HepG2 (cell line): Measurements from ENCODE around the gene ARL3. TPM values are rescaled to one million over a fixed set of nuclear protein-coding genes. Genes with fewer than 3 reads are reported as not detected.
A peak's percentile ranks its signal among the peaks of the same experiment; 100 is the strongest.

ENCODE experiments used
- MAFG ChIP-seq: sonication (generic); formaldehyde crosslinking; IDR thresholded peaks from 2 replicates; pipeline ENCODE4 v1.5.1; 2020; ENCODE audit warnings: mild to moderate bottlenecking, missing genetic modification reagents
- NR2F6 ChIP-seq, 2 experiments: IDR thresholded peaks; 2 replicates each; pipeline ENCODE4 v1.6.1; 2016; ENCODE audit warnings: antibody characterized with exemption in 1 of 2, mild to moderate bottlenecking in 1 of 2
- PITX1 ChIP-seq: sonication (generic); formaldehyde crosslinking; IDR thresholded peaks from 2 replicates; pipeline ENCODE4 v1.5.1; 2020; ENCODE audit warnings: mild to moderate bottlenecking, missing genetic modification reagents
- PPARG ChIP-seq: conservative IDR thresholded peaks from 2 replicates; pipeline ENCODE4 v1.6.1; 2016; ENCODE audit warnings: missing biosample characterization, missing genetic modification reagents
- RFXAP ChIP-seq: sonication (generic); formaldehyde crosslinking; IDR thresholded peaks from 2 replicates; pipeline ENCODE4 v1.4.0; 2020; ENCODE audit warnings: missing genetic modification reagents, borderline replicate concordance
- SAFB2 ChIP-seq: sonication (generic); formaldehyde crosslinking; IDR thresholded peaks from 2 replicates; pipeline ENCODE4 v1.5.1; 2020; ENCODE audit warnings: missing genetic modification reagents, low read depth, mild to moderate bottlenecking, borderline replicate concordance
- SALL1 ChIP-seq: sonication (generic); formaldehyde crosslinking; IDR thresholded peaks from 2 replicates; pipeline ENCODE4 v1.8.0; 2022; ENCODE audit warnings: mild to moderate bottlenecking, missing genetic modification reagents
- SIX4 ChIP-seq: sonication (generic); formaldehyde crosslinking; IDR thresholded peaks from 2 replicates; pipeline ENCODE4 v1.4.0; 2020; ENCODE audit warnings: missing genetic modification reagents
- ZNF142 ChIP-seq: sonication (generic); formaldehyde crosslinking; IDR thresholded peaks from 2 replicates; pipeline ENCODE4 v1.4.0; 2020; ENCODE audit warnings: missing genetic modification reagents
- ZNF460 ChIP-seq: sonication (generic); formaldehyde crosslinking; IDR thresholded peaks from 2 replicates; pipeline ENCODE4 v1.5.1; 2020; ENCODE audit warnings: missing genetic modification reagents, mild to moderate bottlenecking, borderline replicate concordance
- ZNF510 ChIP-seq: sonication (generic); formaldehyde crosslinking; IDR thresholded peaks from 2 replicates; pipeline ENCODE4 v1.4.0; 2020; ENCODE audit warnings: low read depth, mild to moderate bottlenecking, missing genetic modification reagents
- ZNF619 ChIP-seq: sonication (generic); formaldehyde crosslinking; IDR thresholded peaks from 2 replicates; pipeline ENCODE4 v1.4.0; 2020; ENCODE audit warnings: mild to moderate bottlenecking, missing genetic modification reagents
- ZNF709 ChIP-seq: sonication (generic); formaldehyde crosslinking; IDR thresholded peaks from 2 replicates; pipeline ENCODE4 v1.5.0; 2020; ENCODE audit warnings: mild to moderate bottlenecking, missing genetic modification reagents
- polyA plus RNA-seq, 8 experiments: library from polyadenylated mRNA; depleted of rRNA in 3 of 8; stranded (reverse) in 7 of 8; unstranded in 1 of 8; fragments of >200 nt; fragmentation: Illumina TruSeq in 4 of 8; extraction: Trizol in 4 of 8; gene quantifications; 2 replicates each; pipeline versions ENCODE4 v1.2.1 to v1.2.3, GENCODE V29; 2011 to 2016; ENCODE audit warnings: low read depth in 4 of 8, missing spikeins in 1 of 8, mixed read lengths in 1 of 8; ENCODE audit not compliant: insufficient read depth in 1 of 8
- total RNA-seq, 5 experiments: library from RNA; depleted of rRNA; stranded (reverse); fragments of >200 nt; fragmentation: Illumina TruSeq; extraction: Trizol; gene quantifications; 2 replicates each; pipeline ENCODE4 v1.2.3, GENCODE V29; 2016; ENCODE audit warnings: low read depth in 1 of 5
- TF ChIP-seq, protein P1 (sequence below): sonication (generic); formaldehyde crosslinking; IDR thresholded peaks from 2 replicates; pipeline ENCODE4 v1.8.0; 2022; ENCODE audit warnings: missing genetic modification reagents, mild to moderate bottlenecking, moderate library complexity, borderline replicate concordance
- TF ChIP-seq, protein P2 (sequence below): sonication (generic); formaldehyde crosslinking; IDR thresholded peaks from 2 replicates; pipeline ENCODE4 v1.4.0; 2020; ENCODE audit warnings: missing genetic modification reagents, borderline replicate concordance
- TF ChIP-seq, protein P3 (sequence below): sonication (generic); formaldehyde crosslinking; conservative IDR thresholded peaks from 2 replicates; pipeline ENCODE4 v1.4.0; 2020; ENCODE audit warnings: missing genetic modification reagents

The ARL3 gene
- total and polyA plus RNA-seq, 2 of the 13 experiments (the other 11 are each of a cell fraction or from before 2014, with no cell fraction given), result 5.2 to 6.6 TPM

- no peak; the same call in 1 of the 2 replicates for TF ChIP-seq SALL1 (CRISPR knock-in tag)
- TF ChIP-seq ZNF142 (CRISPR knock-in tag), result no peak
- TF ChIP-seq ZNF510 (CRISPR knock-in tag), result no peak
- no peak for TF ChIP-seq MAFG
- TF ChIP-seq, protein P1, sequence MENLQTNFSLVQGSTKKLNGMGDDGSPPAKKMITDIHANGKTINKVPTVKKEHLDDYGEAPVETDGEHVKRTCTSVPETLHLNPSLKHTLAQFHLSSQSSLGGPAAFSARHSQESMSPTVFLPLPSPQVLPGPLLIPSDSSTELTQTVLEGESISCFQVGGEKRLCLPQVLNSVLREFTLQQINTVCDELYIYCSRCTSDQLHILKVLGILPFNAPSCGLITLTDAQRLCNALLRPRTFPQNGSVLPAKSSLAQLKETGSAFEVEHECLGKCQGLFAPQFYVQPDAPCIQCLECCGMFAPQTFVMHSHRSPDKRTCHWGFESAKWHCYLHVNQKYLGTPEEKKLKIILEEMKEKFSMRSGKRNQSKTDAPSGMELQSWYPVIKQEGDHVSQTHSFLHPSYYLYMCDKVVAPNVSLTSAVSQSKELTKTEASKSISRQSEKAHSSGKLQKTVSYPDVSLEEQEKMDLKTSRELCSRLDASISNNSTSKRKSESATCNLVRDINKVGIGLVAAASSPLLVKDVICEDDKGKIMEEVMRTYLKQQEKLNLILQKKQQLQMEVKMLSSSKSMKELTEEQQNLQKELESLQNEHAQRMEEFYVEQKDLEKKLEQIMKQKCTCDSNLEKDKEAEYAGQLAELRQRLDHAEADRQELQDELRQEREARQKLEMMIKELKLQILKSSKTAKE (CRISPR knock-in tag), result peak; percentile 68
- no peak; the same call in 1 of the 2 replicates for TF ChIP-seq NR2F6 (IDR thresholded peaks at IDR 0.05)
- peak; percentile 59; the same call in 1 of the 2 replicates for TF ChIP-seq NR2F6 (CRISPR knock-in tag; IDR thresholded peaks at IDR 0.05)
- TF ChIP-seq ZNF460 (CRISPR knock-in tag), result no peak
- TF ChIP-seq SIX4, result no peak
- TF ChIP-seq RFXAP (CRISPR knock-in tag), result no peak; the same call in 1 of the 2 replicates
- TF ChIP-seq ZNF619, result no peak
- TF ChIP-seq SAFB2 (CRISPR knock-in tag), result no peak
- TF ChIP-seq, protein P2, sequence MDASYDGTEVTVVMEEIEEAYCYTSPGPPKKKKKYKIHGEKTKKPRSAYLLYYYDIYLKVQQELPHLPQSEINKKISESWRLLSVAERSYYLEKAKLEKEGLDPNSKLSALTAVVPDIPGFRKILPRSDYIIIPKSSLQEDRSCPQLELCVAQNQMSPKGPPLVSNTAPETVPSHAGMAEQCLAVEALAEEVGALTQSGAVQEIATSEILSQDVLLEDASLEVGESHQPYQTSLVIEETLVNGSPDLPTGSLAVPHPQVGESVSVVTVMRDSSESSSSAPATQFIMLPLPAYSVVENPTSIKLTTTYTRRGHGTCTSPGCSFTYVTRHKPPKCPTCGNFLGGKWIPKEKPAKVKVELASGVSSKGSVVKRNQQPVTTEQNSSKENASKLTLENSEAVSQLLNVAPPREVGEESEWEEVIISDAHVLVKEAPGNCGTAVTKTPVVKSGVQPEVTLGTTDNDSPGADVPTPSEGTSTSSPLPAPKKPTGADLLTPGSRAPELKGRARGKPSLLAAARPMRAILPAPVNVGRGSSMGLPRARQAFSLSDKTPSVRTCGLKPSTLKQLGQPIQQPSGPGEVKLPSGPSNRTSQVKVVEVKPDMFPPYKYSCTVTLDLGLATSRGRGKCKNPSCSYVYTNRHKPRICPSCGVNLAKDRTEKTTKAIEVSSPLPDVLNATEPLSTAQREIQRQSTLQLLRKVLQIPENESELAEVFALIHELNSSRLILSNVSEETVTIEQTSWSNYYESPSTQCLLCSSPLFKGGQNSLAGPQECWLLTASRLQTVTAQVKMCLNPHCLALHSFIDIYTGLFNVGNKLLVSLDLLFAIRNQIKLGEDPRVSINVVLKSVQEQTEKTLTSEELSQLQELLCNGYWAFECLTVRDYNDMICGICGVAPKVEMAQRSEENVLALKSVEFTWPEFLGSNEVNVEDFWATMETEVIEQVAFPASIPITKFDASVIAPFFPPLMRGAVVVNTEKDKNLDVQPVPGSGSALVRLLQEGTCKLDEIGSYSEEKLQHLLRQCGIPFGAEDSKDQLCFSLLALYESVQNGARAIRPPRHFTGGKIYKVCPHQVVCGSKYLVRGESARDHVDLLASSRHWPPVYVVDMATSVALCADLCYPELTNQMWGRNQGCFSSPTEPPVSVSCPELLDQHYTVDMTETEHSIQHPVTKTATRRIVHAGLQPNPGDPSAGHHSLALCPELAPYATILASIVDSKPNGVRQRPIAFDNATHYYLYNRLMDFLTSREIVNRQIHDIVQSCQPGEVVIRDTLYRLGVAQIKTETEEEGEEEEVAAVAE (CRISPR knock-in tag), result no peak; the same call in 1 of the 2 replicates
- TF ChIP-seq, protein P3, sequence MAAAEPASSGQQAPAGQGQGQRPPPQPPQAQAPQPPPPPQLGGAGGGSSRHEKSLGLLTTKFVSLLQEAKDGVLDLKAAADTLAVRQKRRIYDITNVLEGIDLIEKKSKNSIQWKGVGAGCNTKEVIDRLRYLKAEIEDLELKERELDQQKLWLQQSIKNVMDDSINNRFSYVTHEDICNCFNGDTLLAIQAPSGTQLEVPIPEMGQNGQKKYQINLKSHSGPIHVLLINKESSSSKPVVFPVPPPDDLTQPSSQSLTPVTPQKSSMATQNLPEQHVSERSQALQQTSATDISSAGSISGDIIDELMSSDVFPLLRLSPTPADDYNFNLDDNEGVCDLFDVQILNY (CRISPR knock-in tag), result no peak
- TF ChIP-seq PPARG (CRISPR knock-in tag), result no peak
- TF ChIP-seq PITX1, result no peak
- no peak for TF ChIP-seq ZNF709 (CRISPR knock-in tag)
Observed at GRCh38 chr10:102645388-102645740, 68.8 kb downstream of the ARL3 start (continued).
